CD14-positive monocyte (primary cell): Measurements from ENCODE around the gene TMEFF2. TPM values are rescaled to one million over a fixed set of nuclear protein-coding genes. Genes with fewer than 3 reads are reported as not detected.

Experiments used
- DNase-seq, 3 donors: peaks; one replicate each; pipeline ENCODE4 v3.0.0-alpha.2; 2011 to 2022
- H2AFZ ChIP-seq: 2 replicates; pipeline ENCODE4 v1.6.0; 2012; ENCODE audit warnings: mild to moderate bottlenecking, low read depth, low read length, inconsistent platforms; ENCODE audit not compliant: insufficient read depth, poor library complexity, severe bottlenecking
- H3K27ac ChIP-seq, 2 donors: 1 replicate in 1 of 2; 2 replicates in 1 of 2; pipeline ENCODE4 v1.5.1; 2012 to 2013; ENCODE audit warnings: low read length in 2 of 2, control low read depth in 1 of 2, inconsistent platforms in 1 of 2, low read depth in 1 of 2, mild to moderate bottlenecking in 1 of 2
- H3K27me3 ChIP-seq, 2 donors: one replicate each; pipeline versions ENCODE4 v1.6.0 to v1.6.1; 2011 to 2013; ENCODE audit warnings: low read length in 2 of 2; ENCODE audit not compliant: control insufficient read depth in 2 of 2, insufficient read depth in 2 of 2
- H3K36me3 ChIP-seq, 2 donors: replicated peaks in 1 of 2; 1 replicate in 1 of 2; 2 replicates in 1 of 2; pipeline versions ENCODE4 v1.5.1 to v1.6.1; 2012 to 2013; ENCODE audit warnings: low read length in 2 of 2, control low read depth in 1 of 2, inconsistent platforms in 1 of 2, mild to moderate bottlenecking in 1 of 2; ENCODE audit not compliant: insufficient read depth in 2 of 2, control insufficient read depth in 1 of 2
- H3K4me1 ChIP-seq, 2 donors: 1 replicate in 1 of 2; 2 replicates in 1 of 2; pipeline versions ENCODE4 v1.5.1 to v1.6.1; 2012 to 2013; ENCODE audit warnings: low read length in 2 of 2, control low read depth in 1 of 2, inconsistent platforms in 1 of 2, mild to moderate bottlenecking in 1 of 2, moderate library complexity in 1 of 2; ENCODE audit not compliant: insufficient read depth in 2 of 2, control insufficient read depth in 1 of 2
- H3K4me2 ChIP-seq: replicated peaks from 2 replicates; pipeline ENCODE3; 2012; ENCODE audit warnings: low read length, moderate library complexity, mild to moderate bottlenecking; ENCODE audit not compliant: poor library complexity, severe bottlenecking; ENCODE audit errors: extremely low read depth
- H3K4me3 ChIP-seq, 3 experiments: fragments of 200-600 bp in 1 of 3; sonication (generic) in 1 of 3; replicated peaks in 1 of 3; 1 replicate in 2 of 3; 2 replicates in 1 of 3; pipeline ENCODE4 v1.5.1; 2011 to 2013; ENCODE audit warnings: low read length in 3 of 3, mild to moderate bottlenecking in 3 of 3, control low read depth in 2 of 3, low read depth in 2 of 3, inconsistent platforms in 1 of 3, moderate library complexity in 1 of 3
- H3K79me2 ChIP-seq: 2 replicates; pipeline ENCODE4 v1.6.0; 2012; ENCODE audit warnings: mild to moderate bottlenecking, control low read depth, inconsistent platforms, low read length, moderate library complexity; ENCODE audit not compliant: insufficient read depth
- H3K9ac ChIP-seq: 2 replicates; pipeline ENCODE4 v1.6.0; 2017; ENCODE audit warnings: low read length, mild to moderate bottlenecking; ENCODE audit not compliant: insufficient read depth, poor library complexity, severe bottlenecking
- H3K9me3 ChIP-seq, 2 donors: replicated peaks in 1 of 2; 1 replicate in 1 of 2; 2 replicates in 1 of 2; pipeline versions ENCODE4 v1.5.1 to v1.6.1; 2012 to 2013; ENCODE audit warnings: low read length in 2 of 2, control low read depth in 1 of 2; ENCODE audit not compliant: control insufficient read depth in 1 of 2, insufficient read depth in 1 of 2
- H4K20me1 ChIP-seq: 2 replicates; pipeline ENCODE4 v1.6.0; 2012; ENCODE audit warnings: mild to moderate bottlenecking, low read length, control low read depth, moderate library complexity; ENCODE audit not compliant: insufficient read depth
- H3K27ac Mint-ChIP-seq, 7 donors: one replicate each; pipeline ENCODE4 v1.8.0; 2020; ENCODE audit warnings: mild to moderate bottlenecking in 7 of 7, mixed read lengths in 7 of 7, moderate library complexity in 6 of 7, inconsistent platforms in 2 of 7
- H3K27me3 Mint-ChIP-seq, 3 donors: one replicate each; pipeline ENCODE4 v1.8.0; 2021 to 2022; ENCODE audit warnings: low read depth in 3 of 3, mild to moderate bottlenecking in 3 of 3, mixed read lengths in 3 of 3, moderate library complexity in 3 of 3, inconsistent platforms in 1 of 3
- H3K36me3 Mint-ChIP-seq, 2 donors: one replicate each; pipeline ENCODE4 v1.8.0; 2020; ENCODE audit warnings: mixed read lengths in 2 of 2, inconsistent platforms in 1 of 2, mild to moderate bottlenecking in 1 of 2
- H3K4me1 Mint-ChIP-seq: one replicate; pipeline ENCODE4 v1.8.0; 2020; ENCODE audit warnings: mild to moderate bottlenecking, mixed read lengths
- H3K4me3 Mint-ChIP-seq, 2 donors: one replicate each; pipeline ENCODE4 v1.8.0; 2020; ENCODE audit warnings: mild to moderate bottlenecking in 2 of 2, mixed read lengths in 2 of 2, moderate library complexity in 1 of 2
- H3K9me3 Mint-ChIP-seq, 7 donors: one replicate each; pipeline ENCODE4 v1.8.0; 2020 to 2022; ENCODE audit warnings: mixed read lengths in 7 of 7, mild to moderate bottlenecking in 6 of 7, moderate library complexity in 6 of 7, inconsistent platforms in 2 of 7
- CTCF ChIP-seq: fragments of 200-600 bp; IDR thresholded peaks from one replicate; pipeline ENCODE4 v1.8.0; 2022; ENCODE audit warnings: antibody characterized with exemption, mild to moderate bottlenecking
- WGBS: methylation state at CpG from one replicate; pipeline ENCODE4 v1.1.5; 2013; ENCODE audit warnings: missing lambda C conversion rate; ENCODE audit not compliant: insufficient coverage; 5-methylcytosine and 5-hydroxymethylcytosine counted together
- intact Hi-C, 2 donors: fragments of 100-400 bp; cut with micrococcal nuclease; formaldehyde crosslinking; loops; one replicate each; pipeline versions ENCODE4 v1.15.0 to v1.15.1; 2023
- polyA plus RNA-seq, 3 donors: library from polyadenylated mRNA; depleted of rRNA in 1 of 3; unstranded in 2 of 3; stranded (reverse) in 1 of 3; fragments of 300-500 nt in 2 of 3; fragments of >200 nt in 1 of 3; fragmentation: Illumina TruSeq in 2 of 3; gene quantifications; 1 replicate in 2 of 3; 2 replicates in 1 of 3; pipeline ENCODE4 v1.2.3, GENCODE V29; 2012 to 2021

Gene TMEFF2
- polyA plus RNA-seq, 3 donors: not detected

- no peaks in the 10 kb centered on the region for H3K79me2 ChIP-seq
- H3K4me3 ChIP-seq: no peak overlapping the region
- H3K9me3 Mint-ChIP-seq: no peaks in the 10 kb centered on the region
- no peak for TF ChIP-seq CTCF
- H4K20me1 ChIP-seq: no peaks in the 10 kb centered on the region
- H3K27me3 Mint-ChIP-seq: no peaks in the 10 kb centered on the region
- H3K4me1 Mint-ChIP-seq: peaks cover 24% of the 10 kb centered on the region
- 33% methylated on average over 1 of the region's 1 CpG for WGBS
- no peak overlapping the region for H2AFZ ChIP-seq
- intact Hi-C loops: loop anchor here (5.0 kb wide), 2 partner anchors 347 to 607 kb away; no protein-coding TSS in a partner anchor
- no peaks in the 10 kb centered on the region for H3K36me3 Mint-ChIP-seq
- no peak for DNase-seq
- H3K9ac ChIP-seq: no peak overlapping the region
- no peak overlapping the region for H3K4me2 ChIP-seq
- H3K36me3 ChIP-seq: no peaks in the 10 kb centered on the region
- no peak overlapping the region for H3K27ac ChIP-seq
- no peaks in the 10 kb centered on the region for H3K9me3 ChIP-seq
- no peak overlapping the region for H3K27ac Mint-ChIP-seq
- peaks cover 12 to 24% of the 10 kb centered on the region in 2 donors for H3K4me1 ChIP-seq
- no peaks in the 10 kb centered on the region for H3K27me3 ChIP-seq
- H3K4me3 Mint-ChIP-seq: no peak overlapping the region
These were observed 35.0 kb downstream of the TMEFF2 start for GRCh38 chr2:192159736-192160135.

GRCh38 chr2:192159208-192159607 lies 35.5 kb downstream of the TMEFF2 start:
- no peak overlapping the region for H3K4me3 ChIP-seq
- no peak for DNase-seq
- H3K36me3 ChIP-seq: no peaks in the 10 kb centered on the region
- H3K27me3 ChIP-seq: no peaks in the 10 kb centered on the region
- peaks cover 12 to 24% of the 10 kb centered on the region in 2 donors for H3K4me1 ChIP-seq
- no peak for TF ChIP-seq CTCF
- Mint-ChIP-seq H3K9me3 (no peaks in the 10 kb centered on the region), H3K36me3 (no peaks in the 10 kb centered on the region), H3K27me3 (no peaks in the 10 kb centered on the region), H3K4me1 (peaks cover 24% of the 10 kb centered on the region), H3K4me3 (no peak overlapping the region), H3K27ac (no peak overlapping the region)
- H3K4me2 ChIP-seq: no peak overlapping the region
- no peaks in the 10 kb centered on the region for H4K20me1 ChIP-seq
- WGBS: 100% methylated on average over 1 of the region's 2 CpGs
- no peaks in the 10 kb centered on the region for H3K79me2 ChIP-seq
- H3K9ac ChIP-seq: no peak overlapping the region
- H3K9me3 ChIP-seq: no peaks in the 10 kb centered on the region
- intact Hi-C loops: no loop called here
- no peak overlapping the region for H3K27ac ChIP-seq
- H2AFZ ChIP-seq: no peak overlapping the region
